HepG2 (cell line): ENCODE data around the gene IFT172. TPM values are rescaled to one million over a fixed set of nuclear protein-coding genes. Genes with fewer than 3 reads are reported as not detected.
A peak's percentile ranks its signal among the peaks of the same experiment; 100 is the strongest.

Experiments used
- CCDC6 ChIP-seq: sonication (generic); formaldehyde crosslinking; IDR thresholded peaks from 2 replicates; pipeline ENCODE4 v1.8.1; 2022; ENCODE audit warnings: mild to moderate bottlenecking, missing genetic modification reagents, moderate library complexity
- DRAP1 ChIP-seq: IDR thresholded peaks from 2 replicates; pipeline ENCODE4 v1.6.1; 2016; ENCODE audit warnings: missing genetic modification reagents, missing compliant biosample characterization
- FUBP1 ChIP-seq: sonication (generic); formaldehyde crosslinking; IDR thresholded peaks from 2 replicates; pipeline ENCODE4 v1.5.1; 2020; ENCODE audit warnings: missing genetic modification reagents, mild to moderate bottlenecking, borderline replicate concordance
- GPBP1L1 ChIP-seq: sonication (generic); formaldehyde crosslinking; IDR thresholded peaks from 2 replicates; pipeline ENCODE4 v1.5.0; 2020; ENCODE audit warnings: mild to moderate bottlenecking, missing genetic modification reagents
- GPN1 ChIP-seq: sonication (generic); formaldehyde crosslinking; IDR thresholded peaks from 2 replicates; pipeline ENCODE4 v1.5.1; 2020; ENCODE audit warnings: missing genetic modification reagents, borderline replicate concordance
- HMGA1 ChIP-seq: sonication (generic); formaldehyde crosslinking; conservative IDR thresholded peaks from 2 replicates; pipeline ENCODE4 v1.4.0; 2020; ENCODE audit warnings: missing genetic modification reagents
- LBX2 ChIP-seq: sonication (generic); formaldehyde crosslinking; IDR thresholded peaks from 2 replicates; pipeline ENCODE4 v1.5.0; 2020; ENCODE audit warnings: missing genetic modification reagents, mild to moderate bottlenecking, borderline replicate concordance
- MAFK ChIP-seq, 2 experiments: IDR thresholded peaks in 1 of 2; conservative IDR thresholded peaks in 1 of 2; 2 replicates each; pipeline ENCODE4 v1.6.1; 2011; ENCODE audit warnings: improper control_type of control experiment in 2 of 2, low read length in 2 of 2
- MXI1 ChIP-seq: IDR thresholded peaks from 3 replicates; pipeline ENCODE4 v1.6.1; 2012; ENCODE audit warnings: low read depth, low read length, inconsistent platforms, borderline replicate concordance
- NFIB ChIP-seq: sonication (generic); formaldehyde crosslinking; IDR thresholded peaks from 2 replicates; pipeline ENCODE4 v1.9.0; 2021; ENCODE audit warnings: missing genetic modification reagents, mild to moderate bottlenecking, borderline replicate concordance
- PREB ChIP-seq: sonication (generic); formaldehyde crosslinking; IDR thresholded peaks from 2 replicates; pipeline ENCODE4 v1.4.0; 2020; ENCODE audit warnings: missing genetic modification reagents
- SRY ChIP-seq: sonication (generic); formaldehyde crosslinking; IDR thresholded peaks from 2 replicates; pipeline ENCODE4 v1.8.0; 2022; ENCODE audit warnings: mild to moderate bottlenecking, missing genetic modification reagents
- SUZ12 ChIP-seq: fragments of 150-350 bp; IDR thresholded peaks from 2 replicates; pipeline ENCODE4 v1.6.1; 2014; ENCODE audit warnings: low read depth, low read length
- ZNF256 ChIP-seq: sonication (generic); formaldehyde crosslinking; conservative IDR thresholded peaks from 2 replicates; pipeline ENCODE4 v1.4.0; 2020; ENCODE audit warnings: missing genetic modification reagents
- ZNF296 ChIP-seq: sonication (generic); formaldehyde crosslinking; conservative IDR thresholded peaks from 2 replicates; pipeline ENCODE4 v1.5.0; 2020; ENCODE audit warnings: mild to moderate bottlenecking, missing genetic modification reagents
- ZNF432 ChIP-seq: sonication (generic); formaldehyde crosslinking; IDR thresholded peaks from 2 replicates; pipeline ENCODE4 v1.5.0; 2020; ENCODE audit warnings: missing genetic modification reagents, mild to moderate bottlenecking, borderline replicate concordance
- ZNF563 ChIP-seq: sonication (generic); formaldehyde crosslinking; IDR thresholded peaks from 2 replicates; pipeline ENCODE4 v1.8.0; 2022; ENCODE audit warnings: mild to moderate bottlenecking, moderate library complexity, missing genetic modification reagents
- ZNF703 ChIP-seq: sonication (generic); formaldehyde crosslinking; IDR thresholded peaks from 2 replicates; pipeline ENCODE4 v1.5.1; 2020; ENCODE audit warnings: missing genetic modification reagents, mild to moderate bottlenecking, moderate library complexity, borderline replicate concordance
- ZNF710 ChIP-seq: sonication (generic); formaldehyde crosslinking; IDR thresholded peaks from 2 replicates; pipeline ENCODE4 v1.5.0; 2020; ENCODE audit warnings: mild to moderate bottlenecking, missing genetic modification reagents, borderline replicate concordance
- ZNF772 ChIP-seq: sonication (generic); formaldehyde crosslinking; IDR thresholded peaks from 2 replicates; pipeline ENCODE4 v1.5.0; 2020; ENCODE audit warnings: mild to moderate bottlenecking, missing genetic modification reagents
- ZSCAN22 ChIP-seq: sonication (generic); formaldehyde crosslinking; IDR thresholded peaks from 2 replicates; pipeline ENCODE4 v1.4.0; 2020; ENCODE audit warnings: mild to moderate bottlenecking, missing genetic modification reagents
- polyA plus RNA-seq, 8 experiments: library from polyadenylated mRNA; depleted of rRNA in 3 of 8; stranded (reverse) in 7 of 8; unstranded in 1 of 8; fragments of >200 nt; fragmentation: Illumina TruSeq in 4 of 8; extraction: Trizol in 4 of 8; gene quantifications; 2 replicates each; pipeline versions ENCODE4 v1.2.1 to v1.2.3, GENCODE V29; 2011 to 2016; ENCODE audit warnings: low read depth in 4 of 8, missing spikeins in 1 of 8, mixed read lengths in 1 of 8; ENCODE audit not compliant: insufficient read depth in 1 of 8
- total RNA-seq, 5 experiments: library from RNA; depleted of rRNA; stranded (reverse); fragments of >200 nt; fragmentation: Illumina TruSeq; extraction: Trizol; gene quantifications; 2 replicates each; pipeline ENCODE4 v1.2.3, GENCODE V29; 2016; ENCODE audit warnings: low read depth in 1 of 5

The IFT172 gene
- total and polyA plus RNA-seq, 2 of the 13 experiments (the other 11 are each of a cell fraction or from before 2014, with no cell fraction given): 21.6 to 35.7 TPM

- TF ChIP-seq PREB (CRISPR knock-in tag) (0 out of 2 replicates have a peak, but pooled peaks have one; percentile 32), LBX2 (peak; percentile 84; the same call in 1 of the 2 replicates), ZNF703 (peak; percentile 23; the same call in 1 of the 2 replicates), ZNF256 (peak; percentile 87), ZNF432 (CRISPR knock-in tag) (no peak), NFIB (CRISPR knock-in tag) (no peak), DRAP1 (CRISPR knock-in tag) (peak; percentile 95), ZNF296 (CRISPR knock-in tag) (0 out of 2 replicates have a peak, but pooled peaks have one; percentile 13), SUZ12 (no peak), FUBP1 (CRISPR knock-in tag) (0 out of 2 replicates have a peak, but pooled peaks have one; percentile 1), GPBP1L1 (CRISPR knock-in tag) (no peak), ZSCAN22 (CRISPR knock-in tag) (no peak), HMGA1 (no peak), SRY (peak; percentile 83; the same call in 1 of the 2 replicates), ZNF563 (peak; percentile 99), ZNF710 (peak; percentile 88), MXI1 (peak; percentile 91), ZNF772 (CRISPR knock-in tag) (peak; percentile 38; the same call in 1 of the 2 replicates), MAFK (conservative IDR thresholded peaks at IDR 0.05 in 1 of 2, IDR thresholded peaks at IDR 0.05 in 1 of 2; ENCODE audit: low read length in 2 of 2) (no peak), GPN1 (CRISPR knock-in tag) (no peak; the same call in 1 of the 2 replicates), CCDC6 (CRISPR knock-in tag) (peak; percentile 97; the same call in 1 of the 2 replicates)
Observed at GRCh38 chr2:27409321-27410073, 80.0 kb downstream of the IFT172 start, which contains the start of gene PPM1G (continued).
